ENCODE measurements around the gene RTBDN. TPM values are rescaled to one million over a fixed set of nuclear protein-coding genes. Genes with fewer than 3 reads are reported as not detected.

RTBDN gene
- total and polyA plus RNA-seq, 12 donors: 0.23 to 16.4 (median 4.4) TPM; not detected in 5

- H3K9me3 ChIP-seq (replicated peaks in 1 of 3): no peaks in the 10 kb centered on the region
- intact Hi-C loops (cut with DNase I): no loop called here
- peaks cover 29 to 56% of the 10 kb centered on the region in 2 donors for H3K4me1 ChIP-seq (replicated peaks in 1 of 2)
- peak; percentile 98 to 99 (median 98) for DNase-seq
- no peaks in the 10 kb centered on the region for H3K27me3 ChIP-seq
- 0% methylated on average over 23 to 73 of the region's 73 CpGs; no CpG with 5 or more reads in 1 of the 4 donors for WGBS, 4 donors
- peak within 1 kb of the TSS; percentile 97 to 100 (median 99) for H3K27ac ChIP-seq
- TF ChIP-seq POLR2A (IDR thresholded peaks at IDR 0.05) (peak; percentile 100), CTCF (IDR thresholded peaks at IDR 0.05) (peak in 4 of 6 experiments; percentile 3 to 27 (median 16))
- H3K36me3 ChIP-seq (replicated peaks in 1 of 2): no peaks in the 10 kb centered on the region
- H3K4me3 ChIP-seq: peak within 1 kb of the TSS; percentile 54 to 80 (median 76)
Measured at GRCh38 chr19:12791345-12792050, 42.9 kb downstream of the RTBDN start, which contains the start of gene JUNB. Gene JUNB (plus strand): TSS chr19:12791486. CDS start chr19:12791772, 286 bp downstream.

- H3K27me3 ChIP-seq: no peaks in the 10 kb centered on the region
- TF ChIP-seq CTCF (IDR thresholded peaks at IDR 0.05): no peak
- no peak for TF ChIP-seq POLR2A (IDR thresholded peaks at IDR 0.05)
- no peaks in the 10 kb centered on the region for H3K9me3 ChIP-seq (replicated peaks in 1 of 3)
- H3K36me3 ChIP-seq (replicated peaks in 1 of 2): no peaks in the 10 kb centered on the region
- peak in 1 of 7 donors; percentile 59 for DNase-seq
- peak overlapping the region; percentile 97 to 100 (median 99) for H3K27ac ChIP-seq
- 2 to 4% (median 3%) methylated on average over 13 to 22 of the region's 22 CpGs for WGBS, 4 donors
- peaks cover 25 to 52% of the 10 kb centered on the region in 2 donors for H3K4me1 ChIP-seq (replicated peaks in 1 of 2)
- intact Hi-C loops (cut with DNase I): no loop called here
- peak overlapping the region in 3 of 4 donors; percentile 16 to 77 (median 74) for H3K4me3 ChIP-seq
Measured at GRCh38 chr19:12790628-12791344, 43.6 kb downstream of the RTBDN start.

GRCh38 chr19:12789904-12790619, 44.3 kb downstream of the RTBDN start:
- intact Hi-C loops (cut with DNase I): no loop called here
- DNase-seq: peak; percentile 97 to 99 (median 98)

More at GRCh38 chr19:12789904-12790619, 44.3 kb downstream of the RTBDN start:
- peaks cover 25 to 50% of the 10 kb centered on the region in 2 donors for H3K4me1 ChIP-seq (replicated peaks in 1 of 2)
- TF ChIP-seq POLR2A (IDR thresholded peaks at IDR 0.05): peak; percentile 83 to 91
- TF ChIP-seq CTCF (IDR thresholded peaks at IDR 0.05): no peak
- H3K4me3 ChIP-seq: peak overlapping the region in 3 of 4 donors; percentile 16 to 77 (median 44)
- no peaks in the 10 kb centered on the region for H3K36me3 ChIP-seq (replicated peaks in 1 of 2)
- H3K27me3 ChIP-seq: no peaks in the 10 kb centered on the region
- peak overlapping the region; percentile 97 to 100 (median 99) for H3K27ac ChIP-seq
- WGBS, 4 donors: 0% methylated on average over 10 to 56 of the region's 56 CpGs
- no peaks in the 10 kb centered on the region for H3K9me3 ChIP-seq (replicated peaks in 1 of 3)
